Thyroid gland (tissue), 4 donors: ENCODE measurements around the gene WDR46. TPM values are rescaled to one million over a fixed set of nuclear protein-coding genes. Genes with fewer than 3 reads are reported as not detected.

Source experiments
- DNase-seq, 2 donors: peaks; one replicate each; pipeline ENCODE4 v3.0.0-alpha.2; 2019
- H3K27ac ChIP-seq, 3 donors: fragments of 200-600 bp; sonication (generic); 1 replicate in 2 of 3; 2 replicates in 1 of 3; pipeline ENCODE4 v1.5.1; 2016 to 2019; ENCODE audit warnings: mild to moderate bottlenecking in 1 of 3, moderate library complexity in 1 of 3
- H3K27me3 ChIP-seq: fragments of 200-600 bp; sonication (generic); one replicate; pipeline ENCODE4 v1.5.1; 2019
- H3K36me3 ChIP-seq, 2 donors: fragments of 200-600 bp; sonication (generic); one replicate each; pipeline ENCODE4 v1.5.1; 2016 to 2019
- H3K4me1 ChIP-seq, 2 donors: fragments of 200-600 bp; sonication (generic); one replicate each; pipeline ENCODE4 v1.5.1; 2017 to 2019
- H3K4me3 ChIP-seq, 3 donors: fragments of 200-600 bp; sonication (generic); replicated peaks in 1 of 3; 1 replicate in 2 of 3; 2 replicates in 1 of 3; pipeline ENCODE4 v1.5.1; 2016; ENCODE audit warnings: mild to moderate bottlenecking in 1 of 3
- H3K9me3 ChIP-seq: fragments of 200-600 bp; sonication (generic); one replicate; pipeline ENCODE4 v1.5.1; 2017
- CTCF ChIP-seq, 6 experiments: fragments of 200-600 bp in 3 of 6; fragments of 450-650 bp in 3 of 6; sonication (generic) in 3 of 6; IDR thresholded peaks; one replicate each; pipeline ENCODE4 v1.5.1; 2016 to 2019; ENCODE audit warnings: antibody characterized with exemption in 6 of 6, mild to moderate bottlenecking in 2 of 6, inconsistent platforms in 1 of 6, moderate library complexity in 1 of 6
- POLR2A ChIP-seq, 2 donors: fragments of 450-650 bp; IDR thresholded peaks; one replicate each; pipeline ENCODE4 v1.6.1; 2017; ENCODE audit warnings: antibody characterized with exemption in 2 of 2, mild to moderate bottlenecking in 2 of 2, moderate library complexity in 1 of 2
- WGBS, 2 donors: methylation state at CpG; one replicate each; pipeline ENCODE4 v1.1.5; 2017; 5-methylcytosine and 5-hydroxymethylcytosine counted together
- intact Hi-C: fragments of 100-400 bp; cut with DNase I; formaldehyde crosslinking; loops from one replicate; pipeline ENCODE4 v1.15.1; 2023
- microRNA-seq: library from miRNA; unstranded; fragments of <30 nt; microRNA quantifications from one replicate; pipeline ENCODE4, GENCODE V29; 2016
- total RNA-seq, 4 donors: library from RNA; depleted of rRNA; stranded (reverse); fragments of >200 nt; gene quantifications; one replicate each; pipeline ENCODE4 v1.2.3, GENCODE V29; 2016

The WDR46 gene
- total RNA-seq, 4 donors from 2014 or later, result 25.8 to 63.9 (median 45.2) TPM

GRCh38 chr6:33236852-33237251 is 52.2 kb downstream of the WDR46 start:
- WGBS, 2 donors, result 92 to 93% methylated on average over 6 of the region's 6 CpGs
- intact Hi-C loops, result no loop called here
- no peak for DNase-seq
- no peak overlapping the region for H3K27ac ChIP-seq
- H3K36me3 ChIP-seq, result no peaks in the 10 kb centered on the region
- TF ChIP-seq CTCF (IDR thresholded peaks at IDR 0.05) (no peak), POLR2A (IDR thresholded peaks at IDR 0.05) (no peak)
- no peaks in the 10 kb centered on the region for H3K27me3 ChIP-seq
- H3K9me3 ChIP-seq, result no peaks in the 10 kb centered on the region
- H3K4me1 ChIP-seq, result no peaks in the 10 kb centered on the region
- H3K4me3 ChIP-seq, result no peak overlapping the region

- no peak for DNase-seq
- intact Hi-C loops, result no loop called here
- Histone ChIP-seq H3K27ac (no peak overlapping the region), H3K4me1 (no peaks in the 10 kb centered on the region), H3K27me3 (no peaks in the 10 kb centered on the region), H3K36me3 (no peaks in the 10 kb centered on the region), H3K9me3 (no peaks in the 10 kb centered on the region), H3K4me3 (no peak overlapping the region)
- TF ChIP-seq CTCF (IDR thresholded peaks at IDR 0.05) (no peak), POLR2A (IDR thresholded peaks at IDR 0.05) (no peak)
Observed at GRCh38 chr6:33236328-33236727, 52.7 kb downstream of the WDR46 start.

- intact Hi-C loops, result no loop called here
- no peaks in the 10 kb centered on the region for H3K4me1 ChIP-seq
- H3K36me3 ChIP-seq, result no peaks in the 10 kb centered on the region
- 12 to 15% methylated on average over 6 of the region's 6 CpGs for WGBS, 2 donors
- no peak overlapping the region for H3K4me3 ChIP-seq
- H3K9me3 ChIP-seq, result no peaks in the 10 kb centered on the region
- H3K27ac ChIP-seq, result no peak overlapping the region
- no peak for DNase-seq
- TF ChIP-seq POLR2A (IDR thresholded peaks at IDR 0.05), result no peak
- TF ChIP-seq CTCF (IDR thresholded peaks at IDR 0.05), result no peak
- no peaks in the 10 kb centered on the region for H3K27me3 ChIP-seq
Observed at GRCh38 chr6:33235221-33235634, 53.8 kb downstream of the WDR46 start.

Small RNA genes lying within 50 kb of the gene (microRNA-seq; reads per million reads assigned to microRNA genes)
- gene MIR6834 (not detected), gene MIR6873 (not detected)

Other genes starting within 250 kb of the WDR46 start
- 100 to 1,000 TPM in 1 of 4 donors, 10 to 100 TPM in 3; 15.4 to 172 (median 67.6) TPM for gene HLA-DPA1, start 215.6 kb downstream of the WDR46 start, total RNA-seq
- 10 to 100 TPM; 33.8 to 44.7 (median 41.0) TPM for gene HLA-DPB1, start 213.2 kb downstream of the WDR46 start, total RNA-seq
- 1 to 10 TPM in 3 of 4 donors, under 1 TPM in 1; 0.68 to 2.8 (median 2.0) TPM for gene COL11A2, start 96.8 kb downstream of the WDR46 start, total RNA-seq
- 10 to 100 TPM; 29.6 to 46.8 (median 41.2) TPM for gene RXRB, start 88.6 kb downstream of the WDR46 start, total RNA-seq
- 100 to 1,000 TPM in 3 of 4 donors, 10 to 100 TPM in 1; 90.8 to 191 (median 153) TPM for gene SLC39A7, start 88.4 kb downstream of the WDR46 start, total RNA-seq
- 10 to 100 TPM; 30.2 to 79.4 (median 40.9) TPM for gene HSD17B8, start 84.6 kb downstream of the WDR46 start, total RNA-seq
- gene RING1, start 80.7 kb downstream of the WDR46 start, total RNA-seq, result 10 to 100 TPM; 20.3 to 40.2 (median 24.7) TPM
- gene VPS52, start 17.4 kb downstream of the WDR46 start, total RNA-seq, result 10 to 100 TPM; 45.5 to 64.8 (median 54.8) TPM
- 1,000 to 10,000 TPM; 1,790 to 3,429 (median 2,432) TPM for gene RPS18, start 17.2 kb downstream of the WDR46 start, total RNA-seq
- 10 to 100 TPM; 10.5 to 19.8 (median 16.4) TPM for gene B3GALT4, start 12.1 kb downstream of the WDR46 start, total RNA-seq
- 10 to 100 TPM; 29.1 to 51.9 (median 35.6) TPM for gene PFDN6, start 362 bp upstream of the WDR46 start, total RNA-seq
- 10 to 100 TPM; 66.8 to 78.5 (median 71.3) TPM for gene RGL2, start 9.7 kb upstream of the WDR46 start, total RNA-seq
- gene TAPBP, start 24.8 kb upstream of the WDR46 start, total RNA-seq, result 100 to 1,000 TPM in 3 of 4 donors, 10 to 100 TPM in 1; 86.4 to 151 (median 132) TPM
- 10 to 100 TPM; 17.9 to 30.3 (median 26.3) TPM for gene ZBTB22, start 28.5 kb upstream of the WDR46 start, total RNA-seq
- gene DAXX, start 33.7 kb upstream of the WDR46 start, total RNA-seq, result 10 to 100 TPM; 33.7 to 53.2 (median 38.9) TPM
- 1 to 10 TPM in 2 of 4 donors, under 1 TPM in 2; 0.13 to 4.3 (median 0.91) TPM for gene KIFC1, start 102.6 kb upstream of the WDR46 start, total RNA-seq
- gene PHF1, start 121.8 kb upstream of the WDR46 start, total RNA-seq, result 100 to 1,000 TPM in 1 of 4 donors, 10 to 100 TPM in 3; 75.3 to 109 (median 88.5) TPM
- 100 to 1,000 TPM; 165 to 296 (median 257) TPM for gene CUTA, start 128.9 kb upstream of the WDR46 start, total RNA-seq
- gene SYNGAP1, start 130.8 kb upstream of the WDR46 start, total RNA-seq, result 10 to 100 TPM in 3 of 4 donors, 1 to 10 TPM in 1; 10.0 to 15.3 (median 12.2) TPM
- gene ZBTB9, start 165.3 kb upstream of the WDR46 start, total RNA-seq, result 1 to 10 TPM; 4.1 to 5.9 (median 4.6) TPM